NCI-H345 treated with DMSO at 0.1 percent for 48 hours (cell line): ENCODE measurements around the gene PPIL4.
"Not testable (repeated sequence)": the region's sequence is repeated elsewhere in the genome, so short reads cannot be mapped to it uniquely, and the experiment has no call there.

Experiments
- DNase-seq: peaks from one replicate; lab custom pipeline; 2025; ENCODE audit not compliant: unreplicated experiment; lab: John Stamatoyannopoulos, UW

Gene PPIL4

DNA sequence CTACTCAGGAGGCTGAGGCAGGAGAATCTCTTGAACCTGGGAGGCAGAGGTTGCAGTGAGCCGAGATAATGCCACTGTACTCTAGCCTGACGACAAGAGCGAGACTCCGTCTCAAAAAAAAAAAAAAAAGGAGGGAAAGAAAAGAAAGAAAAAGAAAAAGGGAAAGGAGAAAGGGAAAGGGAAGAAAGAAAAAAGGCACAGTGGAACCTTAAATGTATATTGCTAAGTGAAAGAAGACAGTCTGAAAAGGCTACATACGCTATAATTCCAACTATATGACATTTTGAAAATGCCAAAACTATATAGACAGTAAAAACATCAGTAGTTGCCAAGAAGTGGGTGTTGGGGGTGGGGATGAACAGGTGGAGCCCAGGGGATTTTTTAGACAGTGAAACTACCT lies 16.2 kb downstream of the PPIL4 start:
- DNase-seq = no peak

DNA sequence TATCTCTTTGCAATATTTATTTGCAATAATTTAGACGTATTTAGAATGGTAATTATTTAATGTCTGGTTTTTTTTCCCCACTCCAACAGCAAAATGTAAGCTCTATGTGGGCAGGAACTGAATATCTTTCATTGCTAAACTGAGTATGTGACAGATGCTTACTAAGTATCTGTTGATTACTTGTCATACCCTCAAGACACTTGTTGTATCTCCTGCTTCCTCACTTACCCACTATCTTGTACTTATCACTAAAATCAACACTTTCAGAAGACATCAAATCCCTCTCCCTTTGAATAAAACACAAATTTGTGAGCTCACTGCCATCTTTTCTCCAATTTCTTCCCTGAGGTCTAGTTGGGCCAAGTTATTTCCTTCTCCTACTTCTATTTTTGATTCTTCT lies 30.3 kb downstream of the PPIL4 start:
- DNase-seq = no peak

GRCh38 chr6:149513915-149514314 lies 31.9 kb downstream of the PPIL4 start:
- no peak for DNase-seq

DNA sequence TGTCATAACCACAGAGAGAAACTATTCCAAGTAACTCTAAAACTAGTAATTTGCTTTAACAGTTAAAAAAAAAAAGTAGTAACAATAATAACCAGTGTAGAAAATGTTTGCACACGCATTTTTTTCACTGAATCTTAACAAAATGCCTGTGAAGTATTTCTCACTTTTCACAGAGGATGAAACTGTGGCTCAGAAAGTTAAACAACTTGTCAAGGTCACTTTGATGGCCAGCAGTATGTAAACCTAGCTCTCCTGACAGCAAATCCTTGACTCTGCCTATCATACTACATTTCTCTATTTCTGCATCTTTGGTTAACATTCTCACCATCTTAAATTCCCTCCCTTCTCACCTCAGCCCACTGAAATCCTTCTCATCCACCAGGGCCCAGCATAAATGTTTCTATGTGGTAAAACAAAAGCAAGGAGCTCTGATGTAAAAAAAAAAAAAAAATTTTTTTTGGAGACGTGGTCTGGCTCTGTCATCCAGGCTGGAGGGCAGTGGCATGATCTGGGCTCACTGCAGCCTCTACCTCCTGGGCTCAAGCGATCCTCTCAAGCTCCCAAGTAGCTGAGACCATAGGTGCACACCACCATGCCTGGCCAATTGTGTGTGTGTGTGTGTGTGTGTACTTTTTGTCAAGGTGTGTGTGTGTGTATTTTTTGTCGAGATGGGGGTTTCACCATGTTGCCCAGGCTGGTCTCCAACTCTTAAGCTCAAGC lies 34.9 kb downstream of the PPIL4 start:
- DNase-seq = no peak

DNA sequence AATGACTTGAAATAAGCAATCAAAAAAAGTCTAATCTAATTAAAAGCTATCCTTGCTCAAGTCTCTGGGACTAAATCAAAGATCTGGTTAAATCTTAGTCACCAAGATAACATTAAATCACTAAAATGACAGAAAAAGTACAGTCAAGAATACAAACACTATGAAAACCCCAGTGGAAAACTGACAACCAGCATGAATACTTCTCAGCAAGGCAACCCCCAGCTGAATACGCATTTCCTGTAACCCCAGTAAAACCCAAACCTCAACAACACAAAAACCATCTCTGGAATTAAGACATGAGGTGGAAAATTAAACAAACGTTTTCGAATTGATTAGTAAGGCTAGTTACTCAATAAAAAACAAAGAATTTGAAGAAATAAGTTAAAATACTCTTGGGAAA lies 37.4 kb downstream of the PPIL4 start:
- no peak for DNase-seq

- DNase-seq = no peak
These were observed 42.0 kb downstream of the PPIL4 start for GRCh38 chr6:149503872-149504271.

DNA sequence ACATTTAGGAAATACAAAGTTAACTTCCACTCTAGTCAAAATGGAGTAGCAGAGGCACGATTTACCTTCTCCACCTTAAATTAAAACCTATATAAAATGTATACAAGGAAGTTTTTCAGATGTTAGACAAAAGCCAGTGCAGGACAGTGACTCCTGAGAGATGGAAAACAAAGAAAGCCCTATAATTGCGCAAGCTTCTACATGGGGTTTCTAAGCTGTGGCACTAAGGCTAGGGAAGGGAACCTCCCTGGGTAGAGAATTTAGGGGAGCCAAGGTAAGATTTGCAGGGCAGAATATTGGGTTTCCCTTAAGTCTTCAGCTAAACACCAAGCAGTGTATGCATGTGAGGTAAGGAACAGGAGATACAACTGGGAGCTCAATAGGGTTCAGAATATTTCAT lies 42.6 kb downstream of the PPIL4 start:
- no peak for DNase-seq

GRCh38 chr6:149501768-149502167 lies 44.1 kb downstream of the PPIL4 start:
- no peak for DNase-seq

DNA sequence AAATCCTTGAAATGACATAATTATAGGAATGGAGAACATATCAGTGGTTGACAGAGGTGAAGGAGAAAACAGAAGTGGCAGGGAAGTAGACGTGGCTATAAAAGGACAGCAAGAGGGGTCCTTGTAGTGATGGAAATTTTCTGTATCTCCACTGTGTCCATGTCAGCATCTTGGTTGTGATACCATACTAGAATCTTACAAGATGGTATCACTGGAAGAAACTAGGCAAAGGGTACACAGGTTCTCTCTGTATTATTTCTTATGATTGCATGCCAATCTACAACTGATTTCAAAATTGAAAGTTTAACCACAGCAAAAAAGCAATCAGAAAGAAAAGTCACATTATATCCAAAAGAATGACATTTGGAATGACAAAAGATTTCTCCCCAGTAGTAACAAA lies 44.6 kb downstream of the PPIL4 start:
- DNase-seq = no peak

- DNase-seq = no peak
These were observed 45.7 kb downstream of the PPIL4 start for GRCh38 chr6:149500096-149500495.

DNA sequence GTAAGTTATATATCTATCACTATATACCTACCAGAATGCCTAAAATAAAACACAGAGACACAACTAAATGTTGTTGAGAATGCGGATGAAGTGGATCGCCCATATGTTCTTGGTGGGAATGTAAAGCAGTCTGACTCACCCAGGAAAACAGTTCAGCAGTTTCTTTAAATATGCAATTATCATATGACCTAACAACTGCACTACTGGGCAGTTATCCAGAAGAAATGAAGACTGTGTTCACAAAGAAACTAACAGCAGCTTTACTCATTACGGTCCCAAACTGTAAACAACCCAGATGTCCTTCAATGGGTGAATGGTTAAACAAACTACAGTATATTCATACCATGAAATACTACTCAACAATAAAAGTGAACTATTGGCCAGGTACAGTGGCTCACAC lies 46.8 kb downstream of the PPIL4 start:
- DNase-seq = no peak

DNA sequence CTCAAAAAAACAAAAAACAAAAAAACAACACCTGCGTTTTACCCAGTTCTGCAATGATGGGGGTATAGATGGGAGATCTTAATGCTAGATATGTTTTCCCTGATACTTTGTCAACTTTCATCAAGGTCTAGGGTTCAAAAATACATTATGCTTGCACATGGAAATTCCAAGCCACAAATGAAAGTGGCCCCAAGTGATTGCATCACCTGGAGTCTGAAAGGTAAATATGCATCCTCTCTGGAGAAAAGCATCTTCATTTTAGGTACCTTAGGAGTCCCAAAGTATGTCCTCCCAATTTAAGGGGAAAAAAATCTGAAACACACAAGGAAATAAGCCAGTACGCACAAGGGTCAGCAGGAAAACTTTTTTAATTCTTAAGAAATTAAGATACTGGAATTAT lies 48.5 kb downstream of the PPIL4 start:
- no peak for DNase-seq

DNA sequence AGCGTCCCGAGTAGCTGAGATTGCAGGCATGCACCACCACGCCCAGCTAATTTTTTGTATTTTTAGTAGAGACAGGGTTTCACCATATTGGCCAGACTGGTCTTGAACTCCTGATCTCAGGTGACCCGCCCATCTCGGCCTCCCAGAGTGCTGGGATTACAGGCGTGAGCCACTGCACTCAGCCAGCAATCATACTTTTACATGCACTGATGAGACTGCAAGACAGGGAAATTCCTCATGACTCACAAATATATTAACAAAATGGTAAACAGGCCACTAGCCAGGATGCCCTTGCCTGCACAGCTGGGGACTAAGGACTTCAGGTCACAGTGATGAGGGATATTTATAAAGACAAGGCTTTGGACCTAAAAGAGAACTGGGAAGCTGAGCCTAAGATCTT lies 49.2 kb downstream of the PPIL4 start:
- DNase-seq = not testable (repeated sequence)

DNA sequence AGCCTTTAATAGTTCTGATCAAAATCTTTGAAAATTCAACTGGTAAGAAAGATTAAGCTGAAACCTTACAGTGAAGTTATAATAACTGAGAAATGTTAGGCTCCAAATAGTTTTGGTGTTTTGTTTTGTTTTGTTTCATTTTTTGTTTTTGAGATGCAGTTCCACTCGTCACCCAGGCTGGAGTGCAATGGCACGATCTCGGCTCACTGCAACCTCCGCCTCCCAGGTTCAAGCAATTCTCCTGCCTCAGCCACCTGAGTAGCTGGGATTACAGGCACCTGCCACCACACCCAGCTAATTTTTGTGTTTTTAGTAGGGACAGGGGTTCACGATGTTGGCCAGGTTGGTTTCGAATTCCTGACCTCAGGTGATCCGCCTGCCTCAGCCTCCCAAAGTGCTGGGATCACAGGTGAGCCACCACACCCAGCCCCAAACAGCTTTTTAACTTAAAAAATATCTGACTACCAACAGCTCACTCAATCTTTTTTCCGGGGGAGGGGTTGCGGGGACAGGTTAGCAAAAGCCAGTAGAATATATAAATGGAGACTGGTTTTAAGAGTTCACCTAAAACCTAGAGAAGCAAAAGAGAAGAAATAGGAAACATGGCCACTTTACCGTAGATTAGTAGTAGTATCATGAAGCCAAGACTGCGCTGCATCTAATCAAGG lies 50.4 kb downstream of the PPIL4 start:
- DNase-seq = not testable (repeated sequence)

DNA sequence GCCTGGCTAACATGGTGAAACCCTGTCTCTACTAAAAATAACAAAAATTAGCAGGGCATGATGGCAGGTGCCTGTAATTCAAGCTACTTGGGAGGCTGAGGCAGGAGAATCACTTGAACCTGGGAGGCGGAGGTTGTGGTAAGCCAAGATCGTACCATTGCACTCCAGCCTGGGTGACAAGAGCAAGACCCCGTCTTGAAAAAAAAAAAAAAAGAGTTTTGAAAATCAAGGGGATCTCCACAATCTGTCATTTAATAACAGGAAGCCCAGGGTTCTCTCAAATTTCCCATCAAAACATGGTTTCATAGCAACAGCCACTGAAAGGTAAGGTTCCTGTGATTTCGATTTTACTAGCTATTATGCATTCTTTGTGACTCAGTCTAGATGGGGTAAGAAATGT lies 51.0 kb downstream of the PPIL4 start:
- not testable (repeated sequence) for DNase-seq

GRCh38 chr6:149493761-149494320 lies 52.0 kb downstream of the PPIL4 start:
- DNase-seq = no peak

GRCh38 chr6:149492798-149493343 lies 53.0 kb downstream of the PPIL4 start:
- DNase-seq = no peak

DNA sequence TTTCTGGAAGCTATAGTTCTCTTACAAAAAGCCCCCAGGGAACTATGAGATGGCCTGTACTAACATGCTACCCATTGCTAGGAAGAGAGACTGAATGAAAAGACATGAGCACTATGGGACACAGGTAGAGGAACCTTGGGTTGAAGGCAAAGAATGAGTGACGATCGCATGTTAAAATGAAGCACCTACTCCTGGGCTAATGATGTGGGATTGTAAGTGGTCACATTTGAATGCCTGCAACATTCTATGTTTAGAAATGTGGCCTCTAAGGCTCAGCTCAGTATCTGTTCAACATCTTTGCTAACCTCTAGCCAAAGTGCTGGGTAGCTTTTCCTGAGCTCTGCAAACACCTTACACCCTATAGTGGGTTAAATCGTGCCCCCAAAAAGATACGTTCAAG lies 55.9 kb downstream of the PPIL4 start:
- DNase-seq = no peak

GRCh38 chr6:149488815-149489214 lies 57.0 kb downstream of the PPIL4 start:
- DNase-seq = no peak

- no peak for DNase-seq
These were observed 58.5 kb downstream of the PPIL4 start for GRCh38 chr6:149487316-149487715.

DNA sequence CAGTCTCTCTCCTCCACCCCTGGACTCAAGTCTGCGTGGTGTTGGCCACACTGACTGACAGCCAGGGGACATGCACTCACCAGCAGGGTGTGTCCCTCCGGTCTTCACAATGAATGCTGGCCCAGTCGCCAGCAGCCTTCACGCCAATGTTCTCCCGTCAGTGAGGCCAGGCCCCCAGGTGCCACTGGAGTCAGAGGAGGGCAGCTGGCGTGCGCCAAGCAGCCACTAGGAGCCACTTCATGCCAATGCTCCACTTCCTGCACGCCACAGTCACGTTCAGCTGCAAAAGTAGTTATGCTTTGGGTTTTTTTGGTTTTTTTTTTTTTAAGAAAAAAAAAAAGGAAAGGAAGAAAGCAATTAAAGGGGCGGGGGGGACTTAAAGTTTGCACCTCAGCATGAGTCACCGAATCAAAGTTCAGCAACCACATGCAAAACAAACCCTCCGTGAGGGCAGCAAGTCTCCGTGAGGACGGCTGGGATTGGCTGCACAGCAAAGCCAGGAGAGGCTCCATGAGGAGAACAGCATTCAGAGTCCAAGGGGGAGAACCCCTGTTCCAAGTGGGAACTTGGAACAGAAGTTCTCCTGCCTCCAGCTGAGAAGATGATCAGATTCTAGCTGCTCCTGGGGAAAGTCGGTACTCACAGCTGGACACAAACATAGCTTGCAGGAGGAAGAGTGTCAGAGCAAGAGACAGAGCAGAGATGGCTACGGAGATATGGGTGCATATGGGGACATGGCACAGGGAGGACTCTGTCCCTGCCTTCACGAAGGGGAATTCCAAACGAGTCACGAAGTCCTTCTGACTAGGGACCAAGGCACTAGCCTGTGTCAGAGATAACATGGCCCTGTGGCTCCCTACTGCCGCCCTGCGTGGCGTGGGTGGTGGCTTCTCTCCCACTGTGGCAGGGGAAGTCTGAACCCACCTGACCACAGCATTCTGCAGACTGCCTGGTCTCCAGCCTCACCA lies 60.8 kb downstream of the PPIL4 start, which contains the start of gene ZC3H12D:
Gene ZC3H12D (minus strand): TSS at position 282 of the 968 bp plus-strand sequence. CDS start 10,471 bp downstream, outside the sequence.
- DNase-seq = no peak
